GM21381 (cell line): ENCODE data around the gene ADAMTS20.

Source experiments
- ATAC-seq: cut with Tn5 transposase; IDR thresholded peaks from one replicate; pipeline ENCODE4 v1.9.1; 2021; ENCODE audit warnings: mild to moderate bottlenecking, moderate library complexity; ENCODE audit not compliant: unreplicated experiment

ADAMTS20 gene

GRCh38 chr12:43318021-43318420, 234.0 kb downstream of the ADAMTS20 start:
- no peak for ATAC-seq

GRCh38 chr12:43317156-43317555, 234.8 kb downstream of the ADAMTS20 start:
- ATAC-seq: no peak

GRCh38 chr12:43316520-43316919, 235.5 kb downstream of the ADAMTS20 start:
- ATAC-seq: no peak

- no peak for ATAC-seq
Observed at GRCh38 chr12:43315961-43316360, 236.0 kb downstream of the ADAMTS20 start.

GRCh38 chr12:43312991-43313505, 239.0 kb downstream of the ADAMTS20 start:
- ATAC-seq: no peak

- ATAC-seq: no peak
Observed at GRCh38 chr12:43310596-43310995, 241.4 kb downstream of the ADAMTS20 start.

- no peak for ATAC-seq
Observed at GRCh38 chr12:43309959-43310358, 242.0 kb downstream of the ADAMTS20 start.

- ATAC-seq: no peak
Observed at GRCh38 chr12:43308776-43309175, 243.2 kb downstream of the ADAMTS20 start.

GRCh38 chr12:43307126-43307525, 244.9 kb downstream of the ADAMTS20 start:
- ATAC-seq: no peak

GRCh38 chr12:43306066-43306465, 245.9 kb downstream of the ADAMTS20 start:
- no peak for ATAC-seq

- ATAC-seq: no peak
Observed at GRCh38 chr12:43305065-43305464, 246.9 kb downstream of the ADAMTS20 start.
